Endothelial cell of umbilical vein (primary cell): ENCODE data around the gene LDLRAD4. TPM values are rescaled to one million over a fixed set of nuclear protein-coding genes. Genes with fewer than 3 reads are reported as not detected.

Experiments used
- BruUV-seq: library from RNA; stranded (reverse); fragments of 400-500 nt; replicated peaks from 2 replicates; lab custom pipeline; 2021; lab: Mats Ljungman, UMichigan
- CTCF ChIA-PET: fragments of 300-600, 350-600 bp; sonication (Branson Sonifier 250); formaldehyde crosslinking; loops from one replicate; lab custom pipeline; 2021; ENCODE audit warnings: antibody characterized with exemption, inconsistent platforms; lab: Charles Lee
- POLR2A ChIA-PET: fragments of 300-600, 350-600 bp; sonication (Branson Sonifier 250); formaldehyde crosslinking; loops from one replicate; lab custom pipeline; 2021; ENCODE audit warnings: antibody characterized with exemption, inconsistent platforms; lab: Charles Lee
- DNase-seq: peaks from one replicate; pipeline ENCODE4 v3.0.0-alpha.2; 2011; ENCODE audit warnings: low read depth, low spot score
- FAIRE-seq: peaks from 2 replicates; lab custom pipeline; 2011; peaks lifted over from hg19 to GRCh38; lab: Jason Lieb, UNC
- H2AFZ ChIP-seq: 2 replicates; pipeline ENCODE4 v1.6.0; 2012; ENCODE audit warnings: low read depth, low read length, control low read depth, inconsistent platforms
- H3K27ac ChIP-seq: 2 replicates; pipeline ENCODE4 v1.5.1; 2011; ENCODE audit warnings: low read depth, mild to moderate bottlenecking, control low read depth, low read length, moderate library complexity; ENCODE audit not compliant: insufficient read depth
- H3K27me3 ChIP-seq, 2 experiments: 2 replicates each; pipeline versions ENCODE4 v1.6.0 to v1.6.1; 2011; ENCODE audit warnings: low read length in 2 of 2, mixed read lengths in 1 of 2; ENCODE audit not compliant: control insufficient read depth in 2 of 2, insufficient read depth in 2 of 2
- H3K36me3 ChIP-seq, 2 experiments: 2 replicates in 1 of 2; 3 replicates in 1 of 2; pipeline ENCODE4 v1.5.1; 2011; ENCODE audit warnings: low read length in 2 of 2, mild to moderate bottlenecking in 1 of 2, moderate library complexity in 1 of 2; ENCODE audit not compliant: control insufficient read depth in 2 of 2, insufficient read depth in 2 of 2; ENCODE audit errors: extremely low read depth in 1 of 2
- H3K4me1 ChIP-seq: 3 replicates; pipeline ENCODE4 v1.5.1; 2011; ENCODE audit warnings: mild to moderate bottlenecking, low read length; ENCODE audit not compliant: control insufficient read depth, insufficient read depth; ENCODE audit errors: extremely low read depth
- H3K4me2 ChIP-seq: 2 replicates; pipeline ENCODE4 v1.6.1; 2011; ENCODE audit warnings: low read length, control low read depth, mixed read lengths; ENCODE audit not compliant: insufficient read depth
- H3K4me3 ChIP-seq, 3 experiments: fragments of 200-600 bp in 1 of 3; sonication (generic), shearing (Covaris generic) in 1 of 3; replicated peaks in 1 of 3; 2 replicates each; pipeline ENCODE4 v1.5.1; 2011 to 2016; ENCODE audit warnings: control low read depth in 3 of 3, low read length in 3 of 3, mild to moderate bottlenecking in 2 of 3, inconsistent platforms in 1 of 3, low read depth in 1 of 3, moderate library complexity in 1 of 3; ENCODE audit not compliant: insufficient read depth in 1 of 3
- H3K79me2 ChIP-seq: 2 replicates; pipeline ENCODE4 v1.6.0; 2012; ENCODE audit warnings: low read length, inconsistent platforms; ENCODE audit not compliant: control insufficient read depth, insufficient read depth
- H3K9ac ChIP-seq: replicated peaks from 2 replicates; pipeline ENCODE3; 2011; ENCODE audit warnings: low read length, control low read depth; ENCODE audit not compliant: insufficient read depth; ENCODE audit errors: extremely low read depth
- H3K9me1 ChIP-seq: replicated peaks from 3 replicates; pipeline ENCODE4 v1.6.0; 2011; ENCODE audit warnings: mild to moderate bottlenecking, low read length; ENCODE audit not compliant: control insufficient read depth, insufficient read depth; ENCODE audit errors: extremely low read depth
- H3K9me3 ChIP-seq: replicated peaks from 2 replicates; pipeline ENCODE4 v1.5.1; 2012; ENCODE audit warnings: low read length, inconsistent platforms; ENCODE audit not compliant: control insufficient read depth, insufficient read depth
- H4K20me1 ChIP-seq: replicated peaks from 2 replicates; pipeline ENCODE3; 2011; ENCODE audit warnings: mild to moderate bottlenecking, low read length; ENCODE audit not compliant: control insufficient read depth, insufficient read depth; ENCODE audit errors: extremely low read depth
- EZH2 ChIP-seq: IDR thresholded peaks from 2 replicates; pipeline ENCODE4 v1.6.1; 2012; ENCODE audit warnings: borderline replicate concordance, low read depth, mild to moderate bottlenecking, moderate library complexity, low read length, inconsistent platforms; ENCODE audit not compliant: severe bottlenecking
- FOS ChIP-seq: IDR thresholded peaks from 2 replicates; pipeline ENCODE4 v1.6.1; 2011; ENCODE audit warnings: mild to moderate bottlenecking, low read length, moderate library complexity, borderline replicate concordance; ENCODE audit not compliant: insufficient read depth
- GATA2 ChIP-seq: IDR thresholded peaks from 2 replicates; pipeline ENCODE4 v1.7.0; 2011; ENCODE audit warnings: low read depth, mild to moderate bottlenecking, moderate library complexity, mixed read lengths, low read length; ENCODE audit not compliant: insufficient read length, insufficient read depth
- JUN ChIP-seq: IDR thresholded peaks from 2 replicates; pipeline ENCODE4 v1.6.1; 2011; ENCODE audit warnings: borderline replicate concordance, low read depth; ENCODE audit not compliant: insufficient read length, insufficient read depth
- MYC ChIP-seq: IDR thresholded peaks from one replicate; pipeline ENCODE4 v1.6.1; 2011; ENCODE audit warnings: mild to moderate bottlenecking, low read depth, low read length
- POLR2A ChIP-seq: IDR thresholded peaks from 2 replicates; pipeline ENCODE4 v1.6.1; 2012; ENCODE audit warnings: low read depth, mild to moderate bottlenecking, control low read depth, low read length
- POLR2AphosphoS5 ChIP-seq: IDR thresholded peaks from 2 replicates; pipeline ENCODE4 v1.6.1; 2012; ENCODE audit warnings: low read depth, mild to moderate bottlenecking, control low read depth, low read length, moderate library complexity; ENCODE audit not compliant: insufficient read depth
- dilution Hi-C: fragments of 300-500 bp; cut with MboI; formaldehyde crosslinking; loops from one replicate; pipeline ENCODE4 v1.15.0; 2019; ENCODE audit warnings: low sequenced_read_pairs; ENCODE audit not compliant: extremely low pct_ligation_motif_present
- intact Hi-C: fragments of 100-400 bp; cut with micrococcal nuclease; formaldehyde crosslinking; loops from one replicate; pipeline ENCODE4 v1.10.0; 2022
- polyA plus RNA-seq, 4 experiments: library from polyadenylated mRNA; depleted of rRNA in 3 of 4; stranded (reverse) in 3 of 4; unstranded in 1 of 4; fragments of >200 nt; gene quantifications; 2 replicates each; pipeline versions ENCODE4 v1.2.1 to v1.2.3, GENCODE V29; 2011 to 2012; ENCODE audit warnings: missing spikeins in 1 of 4
- total RNA-seq: library from RNA; stranded (reverse); gene quantifications from 2 replicates; pipeline ENCODE4 v1.2.3, GENCODE V29; 2021
- TF ChIP-seq, protein P1 (sequence below), 2 donors: IDR thresholded peaks; 1 replicate in 1 of 2; 2 replicates in 1 of 2; pipeline ENCODE4 v1.5.1; 2011; ENCODE audit warnings: low read length in 2 of 2, mild to moderate bottlenecking in 2 of 2, moderate library complexity in 2 of 2, control low read depth in 1 of 2, inconsistent platforms in 1 of 2, low read depth in 1 of 2; ENCODE audit not compliant: insufficient read depth in 1 of 2; ENCODE audit errors: extremely low read depth in 1 of 2
- TF ChIP-seq, protein P2 (sequence below): IDR thresholded peaks from 2 replicates; pipeline ENCODE4 v1.6.1; 2011; ENCODE audit not compliant: insufficient read depth, insufficient read length

LDLRAD4 gene
- total and polyA plus RNA-seq, 2 donors (not counting 3 experiments of a cell fraction or from before 2014, with no cell fraction given) = 5.2 to 6.5 TPM

DNA sequence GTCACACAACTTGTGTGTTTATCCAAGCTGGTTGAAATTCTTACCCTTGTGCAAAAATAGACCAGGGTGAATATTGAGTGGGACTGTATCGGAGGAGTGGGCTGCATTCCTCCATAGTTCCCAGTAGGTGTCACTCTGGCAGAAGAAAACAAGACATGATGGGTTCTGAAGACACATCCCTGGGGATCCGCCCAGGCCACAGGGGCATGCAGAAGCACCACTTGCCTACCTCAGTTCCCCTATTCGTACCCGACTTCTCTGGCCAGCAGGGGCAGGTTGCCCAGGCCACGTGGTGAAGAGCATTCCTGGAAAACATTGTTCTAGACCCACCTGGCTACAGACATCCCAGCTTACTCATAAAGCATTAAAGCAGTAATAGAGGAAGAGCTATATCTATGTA lies 339.6 kb downstream of the LDLRAD4 start:
- ChIA-PET CTCF (interaction anchor here (0.7 to 3.5 kb wide), 20 partner anchors 9 to 342 kb away, joined by 3 to 23 read pairs (median 4); partner anchors contain the start of genes FAM210A and RNMT), POLR2A (no interaction called here)
- H3K36me3 ChIP-seq = no peaks in the 10 kb centered on the region
- no peaks in the 10 kb centered on the region for H3K9me1 ChIP-seq
- intact Hi-C loops (loop anchor here (1.0 to 10.0 kb wide), 4 partner anchors 72 to 529 kb away; partner anchors contain the start of genes FAM210A and RNMT), dilution Hi-C loops (no loop called here)
- no peak overlapping the region for H3K9ac ChIP-seq
- no TSS peak for BruUV-seq
- no peak overlapping the region for H2AFZ ChIP-seq
- TF ChIP-seq, protein P1, sequence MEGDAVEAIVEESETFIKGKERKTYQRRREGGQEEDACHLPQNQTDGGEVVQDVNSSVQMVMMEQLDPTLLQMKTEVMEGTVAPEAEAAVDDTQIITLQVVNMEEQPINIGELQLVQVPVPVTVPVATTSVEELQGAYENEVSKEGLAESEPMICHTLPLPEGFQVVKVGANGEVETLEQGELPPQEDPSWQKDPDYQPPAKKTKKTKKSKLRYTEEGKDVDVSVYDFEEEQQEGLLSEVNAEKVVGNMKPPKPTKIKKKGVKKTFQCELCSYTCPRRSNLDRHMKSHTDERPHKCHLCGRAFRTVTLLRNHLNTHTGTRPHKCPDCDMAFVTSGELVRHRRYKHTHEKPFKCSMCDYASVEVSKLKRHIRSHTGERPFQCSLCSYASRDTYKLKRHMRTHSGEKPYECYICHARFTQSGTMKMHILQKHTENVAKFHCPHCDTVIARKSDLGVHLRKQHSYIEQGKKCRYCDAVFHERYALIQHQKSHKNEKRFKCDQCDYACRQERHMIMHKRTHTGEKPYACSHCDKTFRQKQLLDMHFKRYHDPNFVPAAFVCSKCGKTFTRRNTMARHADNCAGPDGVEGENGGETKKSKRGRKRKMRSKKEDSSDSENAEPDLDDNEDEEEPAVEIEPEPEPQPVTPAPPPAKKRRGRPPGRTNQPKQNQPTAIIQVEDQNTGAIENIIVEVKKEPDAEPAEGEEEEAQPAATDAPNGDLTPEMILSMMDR (IDR thresholded peaks at IDR 0.05; ENCODE audit: extremely low read depth in 1 of 2, insufficient read depth in 1 of 2, low read depth in 1 of 2, low read length in 2 of 2) = peak; percentile 47 to 62
- TF ChIP-seq MYC = no peak
- no peaks in the 10 kb centered on the region for H4K20me1 ChIP-seq
- H3K4me2 ChIP-seq = no peak overlapping the region
- H3K27me3 ChIP-seq = peaks cover 6 to 23% of the 10 kb centered on the region in 2 experiments
- FAIRE-seq (peak; percentile 62), DNase-seq (peak; percentile 40)
- no peak overlapping the region for H3K27ac ChIP-seq
- H3K9me3 ChIP-seq = no peaks in the 10 kb centered on the region
- H3K4me3 ChIP-seq = no peak overlapping the region
- no peaks in the 10 kb centered on the region for H3K79me2 ChIP-seq
- H3K4me1 ChIP-seq = no peaks in the 10 kb centered on the region

DNA sequence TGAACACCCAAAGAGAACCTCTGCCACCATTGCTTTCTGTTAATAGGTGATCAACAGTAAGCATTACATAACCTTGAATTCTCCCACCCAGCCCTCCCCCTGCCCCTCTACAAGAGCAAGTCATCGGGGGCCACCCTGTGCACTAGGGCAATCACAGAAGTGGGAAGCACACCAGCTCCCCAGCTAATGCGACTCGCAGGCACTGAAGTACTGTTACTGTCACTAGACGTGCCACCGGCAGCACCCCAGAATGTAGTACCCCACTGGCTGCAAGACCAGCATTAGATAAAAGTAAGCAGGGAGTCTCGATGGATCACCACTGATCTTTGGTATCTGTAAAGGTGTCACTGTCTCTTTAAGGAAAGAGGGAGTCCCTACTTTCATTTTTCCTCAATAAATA lies 340.2 kb downstream of the LDLRAD4 start:
- TF ChIP-seq GATA2 (no peak), POLR2A (no peak), FOS (no peak), MYC (no peak), JUN (no peak), EZH2 (no peak), POLR2AphosphoS5 (no peak)
- TF ChIP-seq, protein P1 (IDR thresholded peaks at IDR 0.05; ENCODE audit: extremely low read depth in 1 of 2, insufficient read depth in 1 of 2, low read depth in 1 of 2, low read length in 2 of 2) = no peak
- TF ChIP-seq, protein P2, sequence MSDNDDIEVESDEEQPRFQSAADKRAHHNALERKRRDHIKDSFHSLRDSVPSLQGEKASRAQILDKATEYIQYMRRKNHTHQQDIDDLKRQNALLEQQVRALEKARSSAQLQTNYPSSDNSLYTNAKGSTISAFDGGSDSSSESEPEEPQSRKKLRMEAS = no peak
- no peaks in the 10 kb centered on the region for H3K79me2 ChIP-seq
- no peak overlapping the region for H3K27ac ChIP-seq
- ChIA-PET CTCF (interaction anchor here (0.7 to 3.5 kb wide), 16 partner anchors 9 to 343 kb away, joined by 3 to 23 read pairs (median 7); partner anchors contain the start of genes FAM210A and RNMT), POLR2A (no interaction called here)
- no peak overlapping the region for H3K4me3 ChIP-seq
- no peaks in the 10 kb centered on the region for H3K9me1 ChIP-seq
- DNase-seq = no peak
- dilution Hi-C loops (no loop called here), intact Hi-C loops (loop anchor here (1.0 to 10.0 kb wide), 4 partner anchors 72 to 529 kb away; partner anchors contain the start of genes FAM210A and RNMT)
- no peak overlapping the region for H3K9ac ChIP-seq
- H3K27me3 ChIP-seq = peaks cover 3 to 18% of the 10 kb centered on the region in 2 experiments
- FAIRE-seq = no peak
- no peaks in the 10 kb centered on the region for H3K9me3 ChIP-seq
- H3K36me3 ChIP-seq = no peaks in the 10 kb centered on the region
- H3K4me2 ChIP-seq = no peak overlapping the region
- H2AFZ ChIP-seq = no peak overlapping the region
- no peaks in the 10 kb centered on the region for H3K4me1 ChIP-seq
- BruUV-seq = no TSS peak
- no peaks in the 10 kb centered on the region for H4K20me1 ChIP-seq
